Upper lobe of right lung (tissue), 1 donor: ENCODE measurements around the gene LDHB. TPM values are rescaled to one million over a fixed set of nuclear protein-coding genes. Genes with fewer than 3 reads are reported as not detected.

Experiments
- ATAC-seq: fragments of 200-7000 bp; cut with Tn5 transposase; one replicate; pipeline ENCODE4 v1.9.1; 2020; ENCODE audit warnings: mild to moderate bottlenecking, moderate library complexity
- DNase-seq: peaks from one replicate; pipeline ENCODE4 v3.0.0-alpha.2; 2020
- H3K27ac ChIP-seq: fragments of 200-600 bp; one replicate; pipeline ENCODE4 v1.8.0; 2022
- H3K27me3 ChIP-seq: fragments of 200-600 bp; one replicate; pipeline ENCODE4 v1.8.0; 2022; ENCODE audit warnings: mild to moderate bottlenecking
- H3K36me3 ChIP-seq: fragments of 200-600 bp; one replicate; pipeline ENCODE4 v1.8.0; 2022
- H3K4me1 ChIP-seq: fragments of 200-600 bp; one replicate; pipeline ENCODE4 v1.8.0; 2022
- H3K4me3 ChIP-seq: fragments of 200-600 bp; one replicate; pipeline ENCODE4 v1.8.0; 2022; ENCODE audit warnings: mild to moderate bottlenecking
- H3K9me3 ChIP-seq: fragments of 200-600 bp; one replicate; pipeline ENCODE4 v1.8.0; 2022
- intact Hi-C: fragments of 100-400 bp; cut with DNase I; formaldehyde crosslinking; loops from one replicate; pipeline ENCODE4 v1.11.0; 2022
- long read RNA-seq: library from polyadenylated mRNA; unstranded; transcript quantifications from one replicate; pipeline ENCODE4 v2.0.0, GENCODE V29; 2021
- total RNA-seq: library from RNA; stranded (reverse); fragmentation: NEBNext Ultra II Directional; extraction: Animal tissue kit (Norgen Biotek cat#: 25700); gene quantifications from one replicate; pipeline ENCODE4 v1.2.1, GENCODE V29; 2021
- TF ChIP-seq, protein P1 (sequence below): fragments of 200-600 bp; IDR thresholded peaks from one replicate; pipeline ENCODE4 v1.8.0; 2022; ENCODE audit warnings: antibody characterized with exemption
- donor health status: DM: no; HTN: yes; CAD: no; lungs with severe emphysema.

Gene LDHB
- total RNA-seq = 410 TPM
- long read RNA-seq, transcript LDHB-201 (8 exons, 1,303 nt) = major isoform, 248 of 263 reads
- long read RNA-seq, partial matches to known transcripts = 6 of 263 reads
- long read RNA-seq, other reads (novel, unspliced or antisense) = 7 of 263 reads

DNA sequence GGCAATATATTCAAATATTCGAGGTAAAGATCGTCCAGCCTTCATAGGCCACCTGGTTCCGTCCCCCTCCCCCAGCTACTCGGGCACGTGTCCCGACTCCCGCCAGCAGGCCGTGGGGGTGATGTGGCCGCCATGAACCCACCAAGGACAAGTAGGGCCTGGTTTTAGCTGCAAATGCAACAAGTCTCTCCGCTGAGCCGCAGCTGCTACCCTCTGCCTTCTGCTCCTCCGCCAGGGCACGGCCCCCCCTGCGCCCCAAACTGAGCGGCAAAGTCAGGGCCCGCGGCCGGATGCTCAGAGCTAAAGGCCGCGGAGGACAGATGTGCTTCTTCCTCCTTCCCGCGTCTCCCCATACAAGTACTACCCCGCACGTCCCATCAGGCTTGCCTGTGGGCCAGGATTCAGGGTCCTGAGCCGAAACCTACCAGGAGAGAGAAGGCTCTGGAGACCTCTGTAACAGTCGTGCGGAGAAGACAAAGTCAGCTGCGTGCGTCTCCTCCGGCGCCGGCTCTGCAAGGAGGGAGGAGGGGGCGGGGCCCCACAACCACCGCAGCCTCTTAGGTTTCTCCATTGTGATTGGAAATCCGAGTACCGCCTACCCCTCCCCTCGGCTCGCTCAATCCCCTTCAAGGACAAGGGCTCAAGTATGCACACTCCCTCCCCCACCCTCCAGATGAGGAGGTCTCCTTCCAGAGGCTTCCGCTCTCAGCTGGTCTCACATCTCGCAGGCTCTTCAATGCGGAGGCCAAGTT lies at the start of gene LDHB:
TSS of gene LDHB (minus strand) at position 517 of the 752 bp plus-strand sequence. CDS start 3,171 bp downstream, outside the sequence.
- TF ChIP-seq, protein P1, sequence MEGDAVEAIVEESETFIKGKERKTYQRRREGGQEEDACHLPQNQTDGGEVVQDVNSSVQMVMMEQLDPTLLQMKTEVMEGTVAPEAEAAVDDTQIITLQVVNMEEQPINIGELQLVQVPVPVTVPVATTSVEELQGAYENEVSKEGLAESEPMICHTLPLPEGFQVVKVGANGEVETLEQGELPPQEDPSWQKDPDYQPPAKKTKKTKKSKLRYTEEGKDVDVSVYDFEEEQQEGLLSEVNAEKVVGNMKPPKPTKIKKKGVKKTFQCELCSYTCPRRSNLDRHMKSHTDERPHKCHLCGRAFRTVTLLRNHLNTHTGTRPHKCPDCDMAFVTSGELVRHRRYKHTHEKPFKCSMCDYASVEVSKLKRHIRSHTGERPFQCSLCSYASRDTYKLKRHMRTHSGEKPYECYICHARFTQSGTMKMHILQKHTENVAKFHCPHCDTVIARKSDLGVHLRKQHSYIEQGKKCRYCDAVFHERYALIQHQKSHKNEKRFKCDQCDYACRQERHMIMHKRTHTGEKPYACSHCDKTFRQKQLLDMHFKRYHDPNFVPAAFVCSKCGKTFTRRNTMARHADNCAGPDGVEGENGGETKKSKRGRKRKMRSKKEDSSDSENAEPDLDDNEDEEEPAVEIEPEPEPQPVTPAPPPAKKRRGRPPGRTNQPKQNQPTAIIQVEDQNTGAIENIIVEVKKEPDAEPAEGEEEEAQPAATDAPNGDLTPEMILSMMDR = no peak
- no peaks in the 10 kb centered on the region for H3K9me3 ChIP-seq
- H3K27me3 ChIP-seq = no peaks in the 10 kb centered on the region
- ATAC-seq (peak; percentile 99), DNase-seq (peak; percentile 97)
- peaks cover 18% of the 10 kb centered on the region for H3K4me1 ChIP-seq
- peak within 1 kb of the TSS; percentile 89 for H3K4me3 ChIP-seq
- peak within 1 kb of the TSS; percentile 91 for H3K27ac ChIP-seq
- intact Hi-C loops = no loop called here
- peaks cover 21% of the 10 kb centered on the region for H3K36me3 ChIP-seq

DNA sequence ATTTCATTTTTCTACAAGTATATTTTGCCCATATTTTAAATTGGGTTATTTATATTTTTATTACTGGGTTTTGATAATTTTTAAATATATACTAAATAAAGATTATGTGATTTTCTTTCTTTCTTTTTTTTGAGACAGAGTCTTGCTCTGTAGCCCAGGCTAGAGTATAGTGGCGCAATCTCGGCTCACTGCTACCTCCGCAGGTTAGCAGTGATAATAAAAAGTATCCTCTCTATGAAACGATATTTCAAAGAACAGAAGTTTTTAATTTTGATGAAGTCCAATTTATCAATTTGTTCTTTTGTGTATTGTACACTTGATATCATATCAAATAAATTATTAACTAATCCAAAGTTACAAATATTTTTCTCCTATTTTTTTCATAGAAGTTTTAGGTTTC lies 47.2 kb upstream of the LDHB start:
- no peak for ATAC-seq
- H3K27ac ChIP-seq = no peak overlapping the region
- no peaks in the 10 kb centered on the region for H3K4me1 ChIP-seq
- no peak for DNase-seq
- H3K4me3 ChIP-seq = no peak overlapping the region
- no peaks in the 10 kb centered on the region for H3K36me3 ChIP-seq
- TF ChIP-seq, protein P1 = no peak
- H3K9me3 ChIP-seq = no peaks in the 10 kb centered on the region
- intact Hi-C loops = no loop called here
- no peaks in the 10 kb centered on the region for H3K27me3 ChIP-seq

DNA sequence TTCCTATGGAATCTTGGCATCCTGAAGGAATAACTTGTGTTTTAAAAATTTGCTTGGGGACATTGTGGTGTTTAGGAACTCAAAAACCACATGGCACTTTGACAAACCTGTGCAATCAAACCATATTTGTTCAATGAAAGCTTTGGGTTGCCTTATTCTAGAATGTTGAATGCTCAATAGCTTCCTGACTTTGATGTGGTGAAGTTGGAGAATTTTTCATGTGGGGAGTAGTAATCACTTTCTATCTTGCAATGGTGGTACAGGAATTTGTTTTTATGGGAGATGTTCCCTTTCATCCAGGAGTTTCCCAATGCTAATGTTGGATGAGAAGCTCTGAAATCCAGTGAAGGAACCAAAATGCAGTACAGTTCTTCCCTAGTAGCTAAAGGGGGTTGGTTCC lies 42.2 kb upstream of the LDHB start:
- no peak for ATAC-seq
- intact Hi-C loops = loop anchor here (5.0 kb wide), 1 partner anchor 292 kb away; no protein-coding TSS in a partner anchor

DNA sequence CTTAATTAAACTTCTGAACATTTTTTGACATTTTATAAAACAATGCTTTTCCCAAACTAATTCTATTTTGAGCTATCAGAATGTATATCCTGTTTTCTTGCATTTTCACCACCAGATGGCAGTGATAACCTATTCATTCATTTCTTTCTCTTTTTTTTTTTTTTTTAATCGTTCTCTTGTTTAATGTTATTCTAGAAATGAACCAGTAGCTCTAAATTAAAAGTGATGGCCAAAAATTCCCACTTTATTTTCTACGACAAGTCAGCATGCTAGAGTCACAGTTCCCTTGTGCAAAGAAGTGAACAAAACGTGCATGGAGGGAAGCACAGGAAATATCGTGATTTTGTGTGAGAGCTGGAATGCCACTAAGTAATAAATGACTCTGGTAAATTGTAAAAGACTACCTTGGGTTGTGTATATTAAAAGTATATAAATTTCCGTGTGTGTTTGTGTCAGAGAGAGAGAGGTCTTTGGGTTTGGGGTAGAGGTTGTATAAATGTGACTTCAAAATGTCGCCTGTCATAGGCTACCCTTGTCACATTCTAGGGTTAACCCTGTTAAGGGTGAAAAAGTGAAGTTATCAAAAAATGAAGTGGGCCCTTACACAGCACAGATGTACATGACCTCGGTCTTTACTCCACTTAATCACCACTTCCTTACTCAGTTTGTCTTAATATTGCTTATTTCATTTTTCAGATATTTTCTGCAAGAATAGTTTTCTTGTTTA lies 40.4 kb upstream of the LDHB start:
- DNase-seq (no peak), ATAC-seq (peak; percentile 16)
- H3K4me3 ChIP-seq = peak overlapping the region; percentile 12
- no peaks in the 10 kb centered on the region for H3K27me3 ChIP-seq
- no peaks in the 10 kb centered on the region for H3K9me3 ChIP-seq
- H3K4me1 ChIP-seq = peaks cover 9% of the 10 kb centered on the region
- H3K36me3 ChIP-seq = no peaks in the 10 kb centered on the region
- H3K27ac ChIP-seq = no peak overlapping the region
- intact Hi-C loops = loop anchor here (5.0 kb wide), 1 partner anchor 294 kb away; no protein-coding TSS in a partner anchor
- TF ChIP-seq, protein P1 = peak; percentile 65

More for the DNA sequence above, 42.2 kb upstream of the LDHB start:
- no peak for DNase-seq
- H3K36me3 ChIP-seq = no peaks in the 10 kb centered on the region
- H3K27ac ChIP-seq = no peak overlapping the region
- TF ChIP-seq, protein P1 = no peak
- H3K9me3 ChIP-seq = no peaks in the 10 kb centered on the region
- H3K4me1 ChIP-seq = peaks cover 9% of the 10 kb centered on the region
- no peaks in the 10 kb centered on the region for H3K27me3 ChIP-seq
- no peak overlapping the region for H3K4me3 ChIP-seq

DNA sequence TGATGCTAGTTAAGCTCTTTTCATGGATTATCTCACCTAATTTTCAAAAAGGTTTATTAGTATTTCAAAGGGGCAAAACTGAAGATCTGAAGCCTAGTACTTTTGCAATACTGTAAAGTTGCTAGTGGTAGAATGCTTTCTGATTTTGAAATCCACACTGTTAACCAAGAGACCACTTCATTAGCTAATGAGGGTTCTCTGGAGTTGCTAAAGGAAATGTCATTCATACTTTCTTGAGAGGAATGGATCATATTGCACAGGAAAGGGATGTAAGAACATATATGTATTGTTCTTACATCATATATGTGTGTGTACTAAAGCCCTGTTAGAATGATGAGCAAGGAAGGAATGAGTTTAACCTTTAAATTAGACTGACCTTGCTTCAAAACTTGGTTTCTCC lies 39.0 kb upstream of the LDHB start:
- intact Hi-C loops = loop anchor here (5.0 kb wide), 1 partner anchor 296 kb away; no protein-coding TSS in a partner anchor
- DNase-seq (no peak), ATAC-seq (peak; percentile 41)
- no peaks in the 10 kb centered on the region for H3K27me3 ChIP-seq
- no peak overlapping the region for H3K4me3 ChIP-seq
- H3K9me3 ChIP-seq = no peaks in the 10 kb centered on the region
- no peak overlapping the region for H3K27ac ChIP-seq
- H3K4me1 ChIP-seq = peaks cover 9% of the 10 kb centered on the region
- H3K36me3 ChIP-seq = no peaks in the 10 kb centered on the region
- TF ChIP-seq, protein P1 = no peak
